Keratinocyte (primary cell): ENCODE results near the gene ODAM. TPM values are rescaled to one million over a fixed set of nuclear protein-coding genes. Genes with fewer than 3 reads are reported as not detected.

ENCODE experiments used
- DNase-seq: peaks from one replicate; pipeline ENCODE4 v3.0.0-alpha.2; 2011; ENCODE audit warnings: low read depth, missing footprints, low spot score
- FAIRE-seq: peaks from 2 replicates; lab custom pipeline; 2011; peaks lifted over from hg19 to GRCh38; lab: Jason Lieb, UNC
- H2AFZ ChIP-seq: 2 replicates; pipeline ENCODE4 v1.6.0; 2012; ENCODE audit warnings: low read length, control low read depth, inconsistent platforms; ENCODE audit not compliant: control insufficient read depth
- H3K27ac ChIP-seq: 2 replicates; pipeline ENCODE4 v1.5.1; 2011; ENCODE audit warnings: low read length; ENCODE audit not compliant: control insufficient read depth, insufficient read depth
- H3K27me3 ChIP-seq: 3 replicates; pipeline ENCODE4 v1.6.0; 2011; ENCODE audit warnings: low read length; ENCODE audit not compliant: control insufficient read depth, insufficient read depth; ENCODE audit errors: extremely low read depth
- H3K36me3 ChIP-seq, 2 experiments: 2 replicates in 1 of 2; 3 replicates in 1 of 2; pipeline ENCODE4 v1.5.1; 2011; ENCODE audit warnings: low read length in 2 of 2, mild to moderate bottlenecking in 1 of 2; ENCODE audit not compliant: control insufficient read depth in 2 of 2, insufficient read depth in 2 of 2; ENCODE audit errors: extremely low read depth in 1 of 2
- H3K4me1 ChIP-seq: 3 replicates; pipeline ENCODE4 v1.5.1; 2011; ENCODE audit warnings: low read length; ENCODE audit not compliant: control insufficient read depth, insufficient read depth; ENCODE audit errors: extremely low read depth
- H3K4me2 ChIP-seq: 3 replicates; pipeline ENCODE4 v1.6.0; 2011; ENCODE audit warnings: low read depth, low read length; ENCODE audit not compliant: control insufficient read depth, insufficient read depth; ENCODE audit errors: extremely low read depth
- H3K4me3 ChIP-seq, 3 experiments: fragments of 200-600 bp in 1 of 3; sonication (generic) in 1 of 3; 2 replicates in 2 of 3; 3 replicates in 1 of 3; pipeline ENCODE4 v1.5.1; 2011 to 2016; ENCODE audit warnings: low read length in 3 of 3, mild to moderate bottlenecking in 3 of 3, control low read depth in 2 of 3, inconsistent platforms in 1 of 3, low read depth in 1 of 3, mixed read lengths in 1 of 3, mixed run types in 1 of 3, moderate library complexity in 1 of 3; ENCODE audit not compliant: control insufficient read depth in 2 of 3, insufficient read depth in 2 of 3; ENCODE audit errors: extremely low read depth in 1 of 3
- H3K79me2 ChIP-seq: 2 replicates; pipeline ENCODE4 v1.6.0; 2012; ENCODE audit warnings: low read length; ENCODE audit not compliant: control insufficient read depth, insufficient read depth
- H3K9ac ChIP-seq: 3 replicates; pipeline ENCODE4 v1.6.0; 2011; ENCODE audit warnings: low read length; ENCODE audit not compliant: control insufficient read depth, insufficient read depth; ENCODE audit errors: extremely low read depth
- H3K9me1 ChIP-seq: 3 replicates; pipeline ENCODE4 v1.6.0; 2011; ENCODE audit warnings: low read length; ENCODE audit not compliant: control insufficient read depth, insufficient read depth; ENCODE audit errors: extremely low read depth
- H3K9me3 ChIP-seq: 2 replicates; pipeline ENCODE4 v1.5.1; 2012; ENCODE audit warnings: low read depth, low read length; ENCODE audit not compliant: control insufficient read depth
- H4K20me1 ChIP-seq: 3 replicates; pipeline ENCODE4 v1.6.0; 2011; ENCODE audit warnings: low read length; ENCODE audit not compliant: control insufficient read depth, insufficient read depth; ENCODE audit errors: extremely low read depth
- CTCF ChIP-seq, 3 experiments: IDR thresholded peaks in 1 of 3; conservative IDR thresholded peaks in 1 of 3; optimal IDR thresholded peaks in 1 of 3; 2 replicates in 2 of 3; 3 replicates in 1 of 3; pipeline versions ENCODE3 to v1.5.1; 2011; ENCODE audit warnings: low read length in 3 of 3, mild to moderate bottlenecking in 3 of 3, moderate library complexity in 2 of 3, control low read depth in 1 of 3, inconsistent platforms in 1 of 3; ENCODE audit not compliant: insufficient read depth in 2 of 3; ENCODE audit errors: extremely low read depth in 1 of 3
- EZH2 ChIP-seq: IDR thresholded peaks from one replicate; pipeline ENCODE4 v1.6.1; 2012; ENCODE audit warnings: inconsistent platforms, mild to moderate bottlenecking, low read length, moderate library complexity
- dilution Hi-C: fragments of 300-500 bp; cut with MboI; formaldehyde crosslinking; loops from one replicate; pipeline ENCODE4 v1.7.0; 2020; ENCODE audit warnings: low sequenced_read_pairs; ENCODE audit not compliant: extremely low pct_ligation_motif_present
- polyA plus RNA-seq, 5 experiments: library from polyadenylated mRNA; depleted of rRNA in 3 of 5; stranded (reverse) in 3 of 5; stranded (forward) in 1 of 5; unstranded in 1 of 5; fragments of >200 nt; gene quantifications; 1 replicate in 1 of 5; 2 replicates in 3 of 5; 3 replicates in 1 of 5; pipeline versions ENCODE4 v1.2.1 to v1.2.3, GENCODE V29; 2011 to 2012; ENCODE audit warnings: missing spikeins in 2 of 5, low read depth in 1 of 5, low replicate concordance in 1 of 5

ODAM gene
- polyA plus RNA-seq, 1 donor (not counting 4 experiments of a cell fraction or from before 2014, with no cell fraction given), result not detected

- H3K79me2 ChIP-seq, result no peaks in the 10 kb centered on the region
- FAIRE-seq (no peak), DNase-seq (no peak)
- H4K20me1 ChIP-seq, result no peaks in the 10 kb centered on the region
- no peaks in the 10 kb centered on the region for H3K9me1 ChIP-seq
- H3K36me3 ChIP-seq, result no peaks in the 10 kb centered on the region
- dilution Hi-C loops, result no loop called here
- H3K4me2 ChIP-seq, result no peak overlapping the region
- no peak overlapping the region for H3K9ac ChIP-seq
- TF ChIP-seq EZH2 (no peak), CTCF (optimal IDR thresholded peaks at IDR 0.05 in 1 of 3, IDR thresholded peaks at IDR 0.05 in 1 of 3, conservative IDR thresholded peaks at IDR 0.05 in 1 of 3; ENCODE audit: extremely low read depth in 1 of 3, insufficient read depth in 2 of 3, low read length in 3 of 3) (no peak)
- H3K4me3 ChIP-seq, result no peak overlapping the region
- no peaks in the 10 kb centered on the region for H3K9me3 ChIP-seq
- H3K27ac ChIP-seq, result no peak overlapping the region
- H3K27me3 ChIP-seq, result no peaks in the 10 kb centered on the region
- H3K4me1 ChIP-seq, result no peaks in the 10 kb centered on the region
- H2AFZ ChIP-seq, result no peak overlapping the region
Observed at GRCh38 chr4:70178075-70178660, 17.4 kb upstream of the ODAM start.

- dilution Hi-C loops, result no loop called here
- no peak for FAIRE-seq
- TF ChIP-seq EZH2 (no peak), CTCF (optimal IDR thresholded peaks at IDR 0.05 in 1 of 3, IDR thresholded peaks at IDR 0.05 in 1 of 3, conservative IDR thresholded peaks at IDR 0.05 in 1 of 3; ENCODE audit: extremely low read depth in 1 of 3, insufficient read depth in 2 of 3, low read length in 3 of 3) (no peak)
Observed at GRCh38 chr4:70179811-70180210, 15.7 kb upstream of the ODAM start.

More at GRCh38 chr4:70179811-70180210, 15.7 kb upstream of the ODAM start:
- Histone ChIP-seq H3K27ac (no peak overlapping the region), H4K20me1 (no peaks in the 10 kb centered on the region), H3K79me2 (no peaks in the 10 kb centered on the region), H3K4me2 (no peak overlapping the region), H3K9me1 (no peaks in the 10 kb centered on the region), H3K9me3 (no peaks in the 10 kb centered on the region), H3K36me3 (no peaks in the 10 kb centered on the region), H3K4me3 (no peak overlapping the region), H3K4me1 (no peaks in the 10 kb centered on the region), H3K9ac (no peak overlapping the region), H2AFZ (no peak overlapping the region), H3K27me3 (no peaks in the 10 kb centered on the region)
- no peak for DNase-seq
